Measurements from ENCODE around the gene MLST8.
A peak's percentile ranks its signal among the peaks of the same experiment; 100 is the strongest.

The MLST8 gene

GRCh38 chr16:2190659-2191445, 14.4 kb upstream of the MLST8 start:
- no peak overlapping the region for H3K18ac ChIP-seq (ENCODE audit: low read depth in 1 of 2, low read length in 2 of 2)
- no peak overlapping the region for H2AFZ ChIP-seq (ENCODE audit: low read depth, low read length)
- no peak overlapping the region for H3K4me2 ChIP-seq (ENCODE audit: low read length, poor library complexity, severe bottlenecking)
- no peak overlapping the region for H2BK5ac ChIP-seq (ENCODE audit: low read depth, low read length, poor library complexity, severe bottlenecking)
- H3K27ac ChIP-seq (ENCODE audit: low read length, poor library complexity, severe bottlenecking): no peak overlapping the region
- H2BK120ac ChIP-seq (ENCODE audit: low read depth, low read length): no peak overlapping the region
- no peaks in the 10 kb centered on the region for H3K9me3 ChIP-seq (ENCODE audit: control insufficient read depth, low read length)
- H3K9ac ChIP-seq (ENCODE audit: low read length): no peak overlapping the region
- H2BK12ac ChIP-seq (ENCODE audit: low read length in 2 of 2): no peak overlapping the region
- no peak overlapping the region for H3K23ac ChIP-seq (ENCODE audit: low read length in 2 of 2)
- no peak overlapping the region for H2AK5ac ChIP-seq (ENCODE audit: low read length, severe bottlenecking)
- H3K27me3 ChIP-seq (ENCODE audit: control insufficient read depth in 1 of 2, insufficient read depth in 1 of 2, low read length in 2 of 2): peaks cover 15 to 28% of the 10 kb centered on the region in 2 experiments
- 85% methylated on average over 25 of the region's 25 CpGs for WGBS
- H4K8ac ChIP-seq (ENCODE audit: low read length): no peak overlapping the region
- H3K4me3 ChIP-seq (ENCODE audit: insufficient read depth in 1 of 2, low read depth in 1 of 2, low read length in 2 of 2): no peak overlapping the region
- H4K91ac ChIP-seq (ENCODE audit: low read length): peak overlapping the region; percentile 41
- no peak for DNase-seq
- H3K14ac ChIP-seq (ENCODE audit: low read length in 2 of 2): no peak overlapping the region
- no peak overlapping the region for H2BK15ac ChIP-seq (ENCODE audit: low read depth, poor library complexity, severe bottlenecking)
- peaks cover 13% of the 10 kb centered on the region for H3K4me1 ChIP-seq (ENCODE audit: control insufficient read depth, insufficient read depth, low read depth, low read length)
- H3K36me3 ChIP-seq (ENCODE audit: control insufficient read depth in 1 of 2, insufficient read depth in 2 of 2, low read depth in 1 of 2, low read length in 2 of 2): no peaks in the 10 kb centered on the region
- no peaks in the 10 kb centered on the region for H3K79me1 ChIP-seq (replicated peaks; ENCODE audit: low read length, poor library complexity, severe bottlenecking)
- H3K4ac ChIP-seq (ENCODE audit: low read depth in 1 of 2, low read length in 2 of 2): no peak overlapping the region

- Histone ChIP-seq H4K91ac (ENCODE audit: low read length) (no peak overlapping the region), H2BK12ac (ENCODE audit: low read length in 2 of 2) (no peak overlapping the region), H3K9ac (ENCODE audit: low read length) (no peak overlapping the region), H3K79me1 (replicated peaks; ENCODE audit: low read length, poor library complexity, severe bottlenecking) (no peaks in the 10 kb centered on the region), H3K27me3 (ENCODE audit: control insufficient read depth in 1 of 2, insufficient read depth in 1 of 2, low read length in 2 of 2) (peaks cover 16 to 28% of the 10 kb centered on the region in 2 experiments), H3K18ac (ENCODE audit: low read depth in 1 of 2, low read length in 2 of 2) (no peak overlapping the region), H3K14ac (ENCODE audit: low read length in 2 of 2) (no peak overlapping the region), H3K4me2 (ENCODE audit: low read length, poor library complexity, severe bottlenecking) (no peak overlapping the region), H2AK5ac (ENCODE audit: low read length, severe bottlenecking) (no peak overlapping the region), H3K23ac (ENCODE audit: low read length in 2 of 2) (no peak overlapping the region), H3K36me3 (ENCODE audit: control insufficient read depth in 1 of 2, insufficient read depth in 2 of 2, low read depth in 1 of 2, low read length in 2 of 2) (no peaks in the 10 kb centered on the region), H2BK5ac (ENCODE audit: low read depth, low read length, poor library complexity, severe bottlenecking) (no peak overlapping the region), H2BK15ac (ENCODE audit: low read depth, poor library complexity, severe bottlenecking) (no peak overlapping the region), H3K4me3 (ENCODE audit: insufficient read depth in 1 of 2, low read depth in 1 of 2, low read length in 2 of 2) (no peak overlapping the region), H2BK120ac (ENCODE audit: low read depth, low read length) (no peak overlapping the region), H3K4me1 (ENCODE audit: control insufficient read depth, insufficient read depth, low read depth, low read length) (peaks cover 17% of the 10 kb centered on the region), H3K4ac (ENCODE audit: low read depth in 1 of 2, low read length in 2 of 2) (no peak overlapping the region), H2AFZ (ENCODE audit: low read depth, low read length) (no peak overlapping the region), H3K9me3 (ENCODE audit: control insufficient read depth, low read length) (no peaks in the 10 kb centered on the region), H4K8ac (ENCODE audit: low read length) (no peak overlapping the region), H3K27ac (ENCODE audit: low read length, poor library complexity, severe bottlenecking) (no peak overlapping the region)
- no peak for DNase-seq
- WGBS: 90% methylated on average over 11 of the region's 11 CpGs
Measured at GRCh38 chr16:2191446-2191706, 13.9 kb upstream of the MLST8 start.

- Histone ChIP-seq H4K91ac (ENCODE audit: low read length) (no peak overlapping the region), H3K4me1 (ENCODE audit: control insufficient read depth, insufficient read depth, low read depth, low read length) (peaks cover 23% of the 10 kb centered on the region), H3K18ac (ENCODE audit: low read depth in 1 of 2, low read length in 2 of 2) (no peak overlapping the region), H2AFZ (ENCODE audit: low read depth, low read length) (no peak overlapping the region), H3K27me3 (ENCODE audit: control insufficient read depth in 1 of 2, insufficient read depth in 1 of 2, low read length in 2 of 2) (peaks cover 38 to 51% of the 10 kb centered on the region in 2 experiments), H3K9ac (ENCODE audit: low read length) (no peak overlapping the region), H3K23ac (ENCODE audit: low read length in 2 of 2) (no peak overlapping the region), H3K27ac (ENCODE audit: low read length, poor library complexity, severe bottlenecking) (no peak overlapping the region), H3K4me2 (ENCODE audit: low read length, poor library complexity, severe bottlenecking) (no peak overlapping the region), H3K4ac (ENCODE audit: low read depth in 1 of 2, low read length in 2 of 2) (no peak overlapping the region), H2BK12ac (ENCODE audit: low read length in 2 of 2) (no peak overlapping the region), H3K4me3 (ENCODE audit: insufficient read depth in 1 of 2, low read depth in 1 of 2, low read length in 2 of 2) (no peak overlapping the region), H2AK5ac (ENCODE audit: low read length, severe bottlenecking) (no peak overlapping the region), H2BK15ac (ENCODE audit: low read depth, poor library complexity, severe bottlenecking) (no peak overlapping the region), H3K14ac (ENCODE audit: low read length in 2 of 2) (no peak overlapping the region), H3K36me3 (ENCODE audit: control insufficient read depth in 1 of 2, insufficient read depth in 2 of 2, low read depth in 1 of 2, low read length in 2 of 2) (no peaks in the 10 kb centered on the region), H3K79me1 (replicated peaks; ENCODE audit: low read length, poor library complexity, severe bottlenecking) (no peaks in the 10 kb centered on the region), H2BK120ac (ENCODE audit: low read depth, low read length) (no peak overlapping the region), H3K9me3 (ENCODE audit: control insufficient read depth, low read length) (no peaks in the 10 kb centered on the region), H2BK5ac (ENCODE audit: low read depth, low read length, poor library complexity, severe bottlenecking) (no peak overlapping the region), H4K8ac (ENCODE audit: low read length) (no peak overlapping the region)
- WGBS: 55% methylated on average over 11 of the region's 16 CpGs
- peak; percentile 41 for DNase-seq
Measured at GRCh38 chr16:2194166-2194834, 11.0 kb upstream of the MLST8 start.

- Histone ChIP-seq H3K4me1 (ENCODE audit: control insufficient read depth, insufficient read depth, low read depth, low read length) (peaks cover 20% of the 10 kb centered on the region), H3K36me3 (ENCODE audit: control insufficient read depth in 1 of 2, insufficient read depth in 2 of 2, low read depth in 1 of 2, low read length in 2 of 2) (no peaks in the 10 kb centered on the region), H2AK5ac (ENCODE audit: low read length, severe bottlenecking) (no peak overlapping the region), H3K23ac (ENCODE audit: low read length in 2 of 2) (no peak overlapping the region), H3K4me2 (ENCODE audit: low read length, poor library complexity, severe bottlenecking) (peak overlapping the region; percentile 8), H3K18ac (ENCODE audit: low read depth in 1 of 2, low read length in 2 of 2) (no peak overlapping the region), H4K91ac (ENCODE audit: low read length) (no peak overlapping the region), H3K79me1 (replicated peaks; ENCODE audit: low read length, poor library complexity, severe bottlenecking) (no peaks in the 10 kb centered on the region), H3K27ac (ENCODE audit: low read length, poor library complexity, severe bottlenecking) (no peak overlapping the region), H2BK15ac (ENCODE audit: low read depth, poor library complexity, severe bottlenecking) (no peak overlapping the region), H4K8ac (ENCODE audit: low read length) (no peak overlapping the region), H3K27me3 (ENCODE audit: control insufficient read depth in 1 of 2, insufficient read depth in 1 of 2, low read length in 2 of 2) (peaks cover 44 to 56% of the 10 kb centered on the region in 2 experiments), H3K4ac (ENCODE audit: low read depth in 1 of 2, low read length in 2 of 2) (no peak overlapping the region), H3K4me3 (ENCODE audit: insufficient read depth in 1 of 2, low read depth in 1 of 2, low read length in 2 of 2) (no peak overlapping the region), H2BK12ac (ENCODE audit: low read length in 2 of 2) (no peak overlapping the region), H2AFZ (ENCODE audit: low read depth, low read length) (no peak overlapping the region), H3K9ac (ENCODE audit: low read length) (no peak overlapping the region), H2BK5ac (ENCODE audit: low read depth, low read length, poor library complexity, severe bottlenecking) (no peak overlapping the region), H3K9me3 (ENCODE audit: control insufficient read depth, low read length) (no peaks in the 10 kb centered on the region), H3K14ac (ENCODE audit: low read length in 2 of 2) (no peak overlapping the region), H2BK120ac (ENCODE audit: low read depth, low read length) (no peak overlapping the region)
- peak; percentile 26 for DNase-seq
- 12% methylated on average over 9 of the region's 10 CpGs for WGBS
Measured at GRCh38 chr16:2194852-2195321, 10.4 kb upstream of the MLST8 start.

All from mesenchymal stem cell (in vitro differentiated cells and primary cell).